Inflammatory macrophage treated with lipopolysaccharide for 1 hour (primary cell): ENCODE results near the gene ITFG1.
"Not testable (repeated sequence)": the region's sequence is repeated elsewhere in the genome, so short reads cannot be mapped to it uniquely, and the experiment has no call there.

Experiments
- DNase-seq, 2 donors: peaks; one replicate each; pipeline ENCODE4 v3.0.0-alpha.2; 2020 to 2022

ITFG1 gene

GRCh38 chr16:47229053-47230050 lies 231.5 kb downstream of the ITFG1 start:
- DNase-seq, result no peak

GRCh38 chr16:47228241-47228640 lies 232.6 kb downstream of the ITFG1 start:
- DNase-seq, result no peak

DNA sequence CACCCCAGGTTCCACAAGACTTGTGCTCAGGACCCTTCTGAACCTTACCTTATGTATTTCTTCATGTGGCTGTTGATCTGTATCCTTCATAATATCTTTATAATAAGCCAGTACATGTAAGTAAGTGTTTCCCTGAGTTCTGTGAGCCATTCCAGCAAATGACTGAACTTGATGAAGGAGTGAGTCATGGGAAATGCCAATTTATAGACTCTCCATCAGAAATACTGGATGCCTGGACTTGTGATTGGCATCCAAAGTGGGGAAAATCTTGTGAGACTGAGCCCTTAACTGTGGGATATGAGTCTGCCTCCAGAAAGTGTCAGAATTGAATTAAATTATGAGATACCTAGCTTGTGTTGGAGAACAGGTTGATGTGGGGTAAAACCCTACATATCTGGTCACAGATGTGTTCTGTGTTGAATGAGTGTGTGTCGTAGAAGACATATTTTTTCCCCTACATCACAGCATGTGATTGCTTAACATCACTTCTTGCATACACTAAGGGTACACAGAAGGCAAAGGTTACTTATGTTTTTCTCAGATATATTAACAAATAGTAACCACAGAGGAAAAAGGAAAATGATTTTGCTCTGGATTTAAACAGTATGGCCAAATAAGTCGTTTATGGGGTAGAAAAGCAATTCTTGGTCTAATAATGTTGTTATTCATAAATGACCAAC lies 247.0 kb downstream of the ITFG1 start:
- DNase-seq, result no peak

GRCh38 chr16:47211218-47211617 lies 249.6 kb downstream of the ITFG1 start:
- DNase-seq, result no peak

GRCh38 chr16:47204736-47205504 lies 255.9 kb downstream of the ITFG1 start:
- DNase-seq, result no peak

DNA sequence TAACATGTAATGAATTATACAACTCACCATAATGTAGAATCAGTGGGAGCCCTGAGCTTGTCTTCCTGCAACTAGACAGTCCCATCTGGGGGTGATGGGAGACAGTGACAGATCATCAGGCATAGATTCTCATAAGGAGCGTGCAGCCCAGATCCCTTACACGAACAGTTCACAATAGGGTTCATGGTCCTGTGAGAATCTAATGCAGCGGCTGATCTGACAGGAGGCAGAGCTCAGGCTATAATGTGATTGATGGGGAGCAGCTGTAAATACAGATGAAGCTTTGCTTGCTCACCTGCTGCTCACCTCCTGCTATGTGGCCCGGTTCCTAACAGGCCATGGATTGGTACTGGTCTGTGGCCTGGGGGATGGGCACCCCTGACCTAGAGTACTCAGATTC lies 257.4 kb downstream of the ITFG1 start:
- DNase-seq, result not testable (repeated sequence)

DNA sequence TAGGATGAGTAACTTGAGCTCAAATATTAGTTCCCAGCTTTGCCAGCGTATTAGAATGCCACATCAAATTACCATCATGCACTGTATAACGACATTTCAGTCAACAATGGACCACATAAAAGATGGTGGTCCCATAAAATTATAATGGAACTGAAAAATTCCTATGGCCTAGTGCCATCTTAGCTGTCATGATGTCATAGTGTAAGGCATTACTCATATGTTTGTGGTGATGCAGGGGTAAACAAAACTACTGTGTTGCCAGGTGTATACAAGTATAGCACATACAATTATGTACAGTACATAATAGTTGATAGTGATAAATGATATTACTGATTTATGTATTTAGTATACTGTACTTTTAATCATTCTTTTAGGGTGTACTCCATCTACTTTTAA lies 262.7 kb downstream of the ITFG1 start:
- DNase-seq, result no peak

DNA sequence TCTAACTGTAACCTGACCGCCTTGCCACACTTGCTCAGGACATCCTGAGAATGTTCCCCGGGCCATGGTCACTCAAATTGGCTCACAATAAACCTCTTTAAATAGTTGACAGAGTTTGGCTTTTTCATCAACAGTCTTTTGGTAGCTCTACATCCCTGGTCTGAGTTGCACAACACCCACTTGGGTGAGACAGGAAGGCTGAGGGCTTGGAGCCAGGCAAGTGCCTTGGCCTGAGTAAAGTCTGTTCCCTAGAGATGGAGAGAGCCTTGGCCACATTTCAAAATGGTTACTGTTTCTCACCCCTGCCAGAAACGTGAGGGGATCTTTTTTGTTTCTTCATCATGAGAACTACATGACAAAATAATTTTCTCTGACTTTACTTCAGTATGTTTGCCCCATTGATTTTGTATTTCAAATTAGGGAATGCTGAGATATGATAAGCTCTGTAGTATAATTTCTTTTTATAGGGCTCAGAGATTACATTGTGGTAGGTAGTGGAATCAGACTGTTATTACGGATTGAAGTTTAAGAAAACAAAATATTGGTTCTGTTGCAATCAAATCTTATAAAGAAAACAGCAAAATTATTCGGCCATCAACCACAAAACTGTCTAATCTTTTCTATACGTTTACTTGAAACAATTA lies 263.2 kb downstream of the ITFG1 start:
- DNase-seq, result no peak

- DNase-seq, result no peak
Measured at GRCh38 chr16:47196457-47196856, 264.4 kb downstream of the ITFG1 start.

- no peak for DNase-seq
Measured at GRCh38 chr16:47182318-47182717, 278.5 kb downstream of the ITFG1 start.

- DNase-seq, result not testable (repeated sequence)
Measured at GRCh38 chr16:47181066-47181465, 279.8 kb downstream of the ITFG1 start.

GRCh38 chr16:47180073-47180472 lies 280.8 kb downstream of the ITFG1 start:
- no peak for DNase-seq

DNA sequence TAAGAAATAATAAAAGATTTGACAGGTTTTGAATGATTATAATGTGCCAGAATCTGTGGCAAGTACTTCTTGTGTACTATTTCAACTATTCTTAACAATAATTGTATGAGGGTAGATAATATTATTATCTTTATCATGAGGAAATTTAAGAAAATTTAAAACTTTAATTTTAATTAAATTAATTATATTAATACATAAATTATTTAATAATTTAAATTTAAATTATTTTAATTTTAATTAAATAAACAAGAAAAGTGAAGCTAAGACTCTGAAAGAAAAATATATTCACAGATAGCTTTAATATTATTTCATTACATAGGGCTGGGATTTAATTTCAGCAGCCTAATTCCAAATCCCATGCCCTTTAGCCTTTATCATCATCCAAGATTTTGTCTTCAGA lies 285.7 kb downstream of the ITFG1 start:
- DNase-seq, result no peak

- DNase-seq, result no peak
Measured at GRCh38 chr16:47162670-47163420, 298.0 kb downstream of the ITFG1 start.

DNA sequence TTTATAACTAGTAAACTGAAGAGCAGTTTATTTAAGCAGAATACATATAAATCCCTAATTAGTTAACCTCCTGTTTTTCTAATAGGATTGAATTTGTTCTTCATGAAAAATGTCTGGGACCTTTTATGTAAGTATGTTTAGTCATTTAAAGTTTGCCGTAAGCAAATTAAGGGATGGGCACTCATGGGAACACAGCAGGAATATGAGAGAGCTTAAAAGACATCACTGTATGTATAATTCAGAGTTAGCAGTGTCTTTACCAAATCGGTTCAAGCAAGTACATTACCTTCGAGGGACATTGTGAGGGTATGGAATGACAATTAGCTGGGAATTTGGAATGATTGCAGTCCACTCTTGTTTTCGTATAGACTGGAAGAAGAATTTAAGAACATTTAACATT lies 299.4 kb downstream of the ITFG1 start:
- DNase-seq, result no peak

- DNase-seq, result no peak
Measured at GRCh38 chr16:47160422-47160821, 300.4 kb downstream of the ITFG1 start.

- DNase-seq, result no peak
Measured at GRCh38 chr16:47158992-47159391, 301.9 kb downstream of the ITFG1 start.

GRCh38 chr16:47156680-47157215 lies 304.1 kb downstream of the ITFG1 start:
- no peak for DNase-seq

- not testable (repeated sequence) for DNase-seq
Measured at GRCh38 chr16:47152501-47152900, 308.4 kb downstream of the ITFG1 start.

GRCh38 chr16:47150067-47150466 lies 310.8 kb downstream of the ITFG1 start:
- no peak for DNase-seq

DNA sequence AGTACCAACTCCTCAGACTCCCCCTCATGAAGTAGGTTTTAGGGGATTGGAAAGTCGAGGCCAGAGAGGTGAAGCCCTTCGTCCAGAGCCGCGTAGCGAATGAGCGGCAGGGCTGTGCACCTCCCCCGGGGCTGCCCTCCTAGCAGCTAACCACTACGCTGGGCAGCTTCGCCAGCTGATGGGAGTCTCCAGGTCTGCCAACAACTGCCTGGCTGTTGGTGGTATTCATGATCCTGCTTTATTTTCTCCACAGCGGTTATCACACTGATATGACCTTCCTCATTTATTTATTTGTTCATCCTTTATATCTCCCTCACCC lies 316.3 kb downstream of the ITFG1 start:
- DNase-seq, result no peak
